NB4 (cell line): ENCODE results near the gene NTRK2.

Experiments used
- DNase-seq: peaks from one replicate; pipeline ENCODE4 v3.0.0; 2010; ENCODE audit warnings: low read depth
- H3K4me3 ChIP-seq: one replicate; pipeline ENCODE4 v1.5.1; 2011; ENCODE audit warnings: mild to moderate bottlenecking, low read depth, low read length, moderate library complexity
- CTCF ChIP-seq: IDR thresholded peaks from one replicate; pipeline ENCODE4 v1.5.1; 2012; ENCODE audit warnings: low read depth, low read length
- MAX ChIP-seq: IDR thresholded peaks from 2 replicates; pipeline ENCODE4 v1.6.1; 2011; ENCODE audit warnings: low read depth, low read length
- MYC ChIP-seq: IDR thresholded peaks from 2 replicates; pipeline ENCODE4 v1.6.1; 2011; ENCODE audit warnings: low read depth, low read length
- POLR2A ChIP-seq: IDR thresholded peaks from 2 replicates; pipeline ENCODE4 v1.6.1; 2011; ENCODE audit warnings: mild to moderate bottlenecking; ENCODE audit not compliant: insufficient read length; ENCODE audit errors: extremely low read depth

NTRK2 gene

GRCh38 chr9:84698323-84698722, 28.8 kb downstream of the NTRK2 start:
- DNase-seq = no peak
- H3K4me3 ChIP-seq = no peak overlapping the region
- TF ChIP-seq POLR2A = no peak
- no peak for TF ChIP-seq MYC
- TF ChIP-seq CTCF = no peak
- TF ChIP-seq MAX = no peak

- no peak overlapping the region for H3K4me3 ChIP-seq
- TF ChIP-seq CTCF (no peak), MAX (no peak), MYC (no peak), POLR2A (no peak)
- DNase-seq = no peak
These were observed 30.5 kb downstream of the NTRK2 start for GRCh38 chr9:84699984-84700383.

GRCh38 chr9:84701801-84702200, 32.3 kb downstream of the NTRK2 start:
- no peak overlapping the region for H3K4me3 ChIP-seq
- TF ChIP-seq POLR2A (no peak), CTCF (no peak)
- no peak for DNase-seq

- TF ChIP-seq MYC = no peak
- no peak for TF ChIP-seq MAX
- TF ChIP-seq CTCF = no peak
- no peak for TF ChIP-seq POLR2A
- H3K4me3 ChIP-seq = no peak overlapping the region
- no peak for DNase-seq
These were observed 32.9 kb downstream of the NTRK2 start for GRCh38 chr9:84702471-84702870.

- no peak overlapping the region for H3K4me3 ChIP-seq
- TF ChIP-seq MAX (no peak), CTCF (no peak), POLR2A (no peak), MYC (no peak)
- no peak for DNase-seq
These were observed 34.3 kb downstream of the NTRK2 start for GRCh38 chr9:84703793-84704192.

- DNase-seq = no peak
- H3K4me3 ChIP-seq = no peak overlapping the region
These were observed 35.6 kb downstream of the NTRK2 start for GRCh38 chr9:84705128-84705527.

More at GRCh38 chr9:84705128-84705527, 35.6 kb downstream of the NTRK2 start:
- TF ChIP-seq MAX = no peak
- TF ChIP-seq POLR2A = no peak
- no peak for TF ChIP-seq CTCF
- no peak for TF ChIP-seq MYC
